Liver (tissue), 9 donors: ENCODE measurements around the gene KIAA1217. TPM values are rescaled to one million over a fixed set of nuclear protein-coding genes. Genes with fewer than 3 reads are reported as not detected.

Experiments
- DNase-seq: peaks from one replicate; pipeline ENCODE4 v3.0.0-alpha.2; 2017; ENCODE audit warnings: low spot score
- H3K27ac ChIP-seq, 2 donors: one replicate each; pipeline ENCODE4 v1.7.0; 2013; ENCODE audit warnings: inconsistent platforms in 2 of 2, low read length in 2 of 2, control low read depth in 1 of 2, low read depth in 1 of 2, mild to moderate bottlenecking in 1 of 2
- H3K27me3 ChIP-seq, 4 donors: one replicate each; pipeline versions ENCODE4 v1.6.1 to v1.7.0; 2013; ENCODE audit warnings: low read length in 3 of 4, inconsistent platforms in 1 of 4, mild to moderate bottlenecking in 1 of 4, moderate library complexity in 1 of 4; ENCODE audit not compliant: control insufficient read depth in 4 of 4, insufficient read depth in 4 of 4
- H3K36me3 ChIP-seq, 4 donors: one replicate each; pipeline versions ENCODE4 v1.6.1 to v1.7.0; 2013; ENCODE audit warnings: low read length in 3 of 4, mild to moderate bottlenecking in 3 of 4, low read depth in 1 of 4, moderate library complexity in 1 of 4; ENCODE audit not compliant: control insufficient read depth in 4 of 4, insufficient read depth in 3 of 4
- H3K4me1 ChIP-seq, 4 donors: one replicate each; pipeline versions ENCODE4 v1.6.1 to v1.7.0; 2013; ENCODE audit warnings: low read length in 3 of 4, mild to moderate bottlenecking in 3 of 4, moderate library complexity in 1 of 4; ENCODE audit not compliant: control insufficient read depth in 4 of 4, insufficient read depth in 4 of 4
- H3K4me3 ChIP-seq, 3 donors: one replicate each; pipeline versions ENCODE4 v1.6.1 to v1.7.0; 2013; ENCODE audit warnings: low read length in 3 of 3, control low read depth in 1 of 3, low read depth in 1 of 3, mild to moderate bottlenecking in 1 of 3
- H3K9ac ChIP-seq, 2 donors: one replicate each; pipeline ENCODE4 v1.7.0; 2013; ENCODE audit warnings: low read length in 2 of 2, mild to moderate bottlenecking in 2 of 2, moderate library complexity in 2 of 2, control low read depth in 1 of 2, low read depth in 1 of 2
- H3K9me3 ChIP-seq, 4 donors: one replicate each; pipeline versions ENCODE4 v1.6.1 to v1.7.0; 2013; ENCODE audit warnings: low read length in 3 of 4; ENCODE audit not compliant: control insufficient read depth in 4 of 4
- CTCF ChIP-seq: fragments of 150-350 bp; IDR thresholded peaks from 2 replicates; pipeline ENCODE4 v1.5.1; 2017; ENCODE audit warnings: improper control_type of control experiment, low read depth, low read length; ENCODE audit not compliant: missing input control
- EGR1 ChIP-seq, 2 donors: IDR thresholded peaks; 2 replicates each; pipeline ENCODE4 v1.6.1; 2016 to 2018; ENCODE audit warnings: antibody characterized with exemption in 2 of 2, low read depth in 2 of 2
- FOXA1 ChIP-seq: IDR thresholded peaks from 2 replicates; pipeline ENCODE4 v1.6.1; 2016; ENCODE audit warnings: antibody characterized with exemption
- FOXA2 ChIP-seq: IDR thresholded peaks from 2 replicates; pipeline ENCODE4 v1.6.1; 2016; ENCODE audit warnings: antibody characterized with exemption
- GABPA ChIP-seq, 2 donors: IDR thresholded peaks in 1 of 2; conservative IDR thresholded peaks in 1 of 2; 2 replicates each; pipeline ENCODE4 v1.6.1; 2016; ENCODE audit warnings: antibody characterized with exemption in 2 of 2, mild to moderate bottlenecking in 1 of 2, moderate library complexity in 1 of 2
- HNF4A ChIP-seq, 2 donors: conservative IDR thresholded peaks; 2 replicates each; pipeline ENCODE4 v1.6.1; 2016; ENCODE audit warnings: antibody characterized with exemption in 2 of 2, mild to moderate bottlenecking in 2 of 2
- HNF4G ChIP-seq: IDR thresholded peaks from 2 replicates; pipeline ENCODE4 v1.6.1; 2016; ENCODE audit warnings: antibody characterized with exemption
- JUND ChIP-seq, 2 donors: IDR thresholded peaks; 2 replicates each; pipeline ENCODE4 v1.6.1; 2016; ENCODE audit warnings: antibody characterized with exemption in 2 of 2
- NR2F2 ChIP-seq: IDR thresholded peaks from 2 replicates; pipeline ENCODE4 v1.6.1; 2016; ENCODE audit warnings: antibody characterized with exemption
- RAD21 ChIP-seq, 2 donors: IDR thresholded peaks; 2 replicates each; pipeline ENCODE4 v1.6.1; 2016; ENCODE audit warnings: antibody characterized with exemption in 2 of 2, mild to moderate bottlenecking in 2 of 2
- REST ChIP-seq: IDR thresholded peaks from 2 replicates; pipeline ENCODE4 v1.6.1; 2016; ENCODE audit warnings: antibody characterized with exemption, mild to moderate bottlenecking
- RXRA ChIP-seq, 2 donors: IDR thresholded peaks; 2 replicates each; pipeline ENCODE4 v1.6.1; 2017 to 2018; ENCODE audit warnings: antibody characterized with exemption in 2 of 2, mild to moderate bottlenecking in 1 of 2
- SP1 ChIP-seq: IDR thresholded peaks from 2 replicates; pipeline ENCODE4 v1.6.1; 2018; ENCODE audit warnings: antibody characterized with exemption, mild to moderate bottlenecking
- TAF1 ChIP-seq: conservative IDR thresholded peaks from 2 replicates; pipeline ENCODE4 v1.6.1; 2016; ENCODE audit warnings: antibody characterized with exemption, mild to moderate bottlenecking
- YY1 ChIP-seq: IDR thresholded peaks from 2 replicates; pipeline ENCODE4 v1.6.1; 2016; ENCODE audit warnings: antibody characterized with exemption, mild to moderate bottlenecking
- ZBTB33 ChIP-seq: IDR thresholded peaks from 2 replicates; pipeline ENCODE4 v1.6.1; 2016; ENCODE audit warnings: antibody characterized with exemption
- WGBS: extraction: QIAGEN DNeasy Blood & Tissue Kit; methylation state at CpG from one replicate; pipeline ENCODE4 v1.1.7; 2013; 5-methylcytosine and 5-hydroxymethylcytosine counted together
- polyA plus RNA-seq, 2 donors: library from polyadenylated mRNA; stranded (reverse) in 1 of 2; unstranded in 1 of 2; fragments of 200-250 nt in 1 of 2; fragments of >200 nt in 1 of 2; fragmentation: Nextera tagmentation in 1 of 2; extraction: Ambion mirVana in 1 of 2; gene quantifications; one replicate each; pipeline versions ENCODE4 v1.2.1 to v1.2.3, GENCODE V29; 2013 to 2015
- total RNA-seq, 2 donors: library from RNA; depleted of rRNA; stranded (reverse); fragments of >200 nt; gene quantifications; one replicate each; pipeline ENCODE4 v1.2.3, GENCODE V29; 2014
- TF ChIP-seq, protein P1 (sequence below): IDR thresholded peaks from 2 replicates; pipeline ENCODE4 v1.6.1; 2016; ENCODE audit warnings: antibody characterized with exemption
- TF ChIP-seq, protein P2 (sequence below): IDR thresholded peaks from 2 replicates; pipeline ENCODE4 v1.6.1; 2016; ENCODE audit warnings: antibody characterized with exemption
- donor health status: healthy.
- donor health status: healthy.
- donor health status: healthy.
- donor health status: healthy.
- donor health status: healthy.

Gene KIAA1217
- total and polyA plus RNA-seq, 4 donors = 4.5 to 12.8 (median 6.8) TPM

- no peak for DNase-seq
- Histone ChIP-seq H3K9me3 (no peaks in the 10 kb centered on the region), H3K4me3 (no peak overlapping the region), H3K36me3 (no peaks in the 10 kb centered on the region), H3K9ac (no peak overlapping the region), H3K4me1 (no peaks in the 10 kb centered on the region), H3K27me3 (peaks cover 0 to 3% (median 0%) of the 10 kb centered on the region in 4 donors), H3K27ac (no peak overlapping the region)
- 55% methylated on average over 6 of the region's 6 CpGs for WGBS
- TF ChIP-seq, protein P1, sequence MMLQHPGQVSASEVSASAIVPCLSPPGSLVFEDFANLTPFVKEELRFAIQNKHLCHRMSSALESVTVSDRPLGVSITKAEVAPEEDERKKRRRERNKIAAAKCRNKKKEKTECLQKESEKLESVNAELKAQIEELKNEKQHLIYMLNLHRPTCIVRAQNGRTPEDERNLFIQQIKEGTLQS = no peak
- TF ChIP-seq RAD21 (IDR thresholded peaks at IDR 0.05) (no peak), RXRA (IDR thresholded peaks at IDR 0.05) (no peak), CTCF (no peak), FOXA1 (no peak), NR2F2 (no peak), FOXA2 (no peak), YY1 (no peak), SP1 (no peak), HNF4G (no peak), GABPA (IDR thresholded peaks at IDR 0.05 in 1 of 2, conservative IDR thresholded peaks at IDR 0.05 in 1 of 2) (no peak), EGR1 (IDR thresholded peaks at IDR 0.05; ENCODE audit: low read depth in 2 of 2) (no peak), REST (no peak), ZBTB33 (no peak), HNF4A (conservative IDR thresholded peaks at IDR 0.05) (no peak)
- TF ChIP-seq, protein P2, sequence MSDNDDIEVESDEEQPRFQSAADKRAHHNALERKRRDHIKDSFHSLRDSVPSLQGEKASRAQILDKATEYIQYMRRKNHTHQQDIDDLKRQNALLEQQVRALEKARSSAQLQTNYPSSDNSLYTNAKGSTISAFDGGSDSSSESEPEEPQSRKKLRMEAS = no peak
These were observed 103.0 kb downstream of the KIAA1217 start for GRCh38 chr10:24311888-24312287.

GRCh38 chr10:24313283-24313682 is 104.3 kb downstream of the KIAA1217 start:
- no peak overlapping the region for H3K4me3 ChIP-seq
- no peak overlapping the region for H3K27ac ChIP-seq
- no peak for DNase-seq
- H3K36me3 ChIP-seq = no peaks in the 10 kb centered on the region
- no peak overlapping the region for H3K9ac ChIP-seq
- WGBS = 52% methylated on average over 10 of the region's 10 CpGs
- no peaks in the 10 kb centered on the region for H3K4me1 ChIP-seq
- H3K27me3 ChIP-seq = no peaks in the 10 kb centered on the region
- no peaks in the 10 kb centered on the region for H3K9me3 ChIP-seq
- TF ChIP-seq ZBTB33 (no peak), RAD21 (IDR thresholded peaks at IDR 0.05) (no peak), JUND (IDR thresholded peaks at IDR 0.05) (no peak), FOXA2 (no peak), YY1 (no peak), NR2F2 (no peak), GABPA (IDR thresholded peaks at IDR 0.05 in 1 of 2, conservative IDR thresholded peaks at IDR 0.05 in 1 of 2) (no peak), RXRA (IDR thresholded peaks at IDR 0.05) (no peak), REST (no peak), HNF4A (conservative IDR thresholded peaks at IDR 0.05) (no peak), TAF1 (no peak)
- TF ChIP-seq, protein P1 = no peak
